HG03354 (cell line): Measurements from ENCODE around the gene TERT.
"Not testable (repeated sequence)": the region's sequence is repeated elsewhere in the genome, so short reads cannot be mapped to it uniquely, and the experiment has no call there.

ENCODE experiments used
- ATAC-seq: cut with Tn5 transposase; IDR thresholded peaks from one replicate; pipeline ENCODE4 v1.9.1; 2021; ENCODE audit warnings: mild to moderate bottlenecking; ENCODE audit not compliant: unreplicated experiment, poor library complexity, severe bottlenecking

TERT gene

DNA sequence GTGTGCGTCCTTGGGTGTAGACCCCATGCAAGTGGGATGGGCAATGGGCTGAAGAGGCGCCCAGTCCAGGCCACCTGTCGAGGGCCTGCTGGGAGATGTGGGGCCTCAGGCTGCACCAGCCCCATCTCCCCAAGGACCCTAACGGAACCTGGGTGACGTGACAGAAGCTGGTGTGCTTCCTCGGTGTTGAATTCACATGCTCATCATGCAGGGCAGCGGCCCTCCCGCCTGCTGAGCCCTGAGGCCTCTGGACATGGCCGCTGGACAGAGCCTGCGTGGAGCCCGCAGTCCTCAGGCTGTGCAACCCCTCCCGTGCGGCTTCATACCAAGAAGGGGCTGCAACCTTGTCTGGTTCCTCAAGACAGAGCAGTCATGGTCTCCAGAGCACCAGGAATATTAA lies 26.8 kb downstream of the TERT start:
- no peak for ATAC-seq

DNA sequence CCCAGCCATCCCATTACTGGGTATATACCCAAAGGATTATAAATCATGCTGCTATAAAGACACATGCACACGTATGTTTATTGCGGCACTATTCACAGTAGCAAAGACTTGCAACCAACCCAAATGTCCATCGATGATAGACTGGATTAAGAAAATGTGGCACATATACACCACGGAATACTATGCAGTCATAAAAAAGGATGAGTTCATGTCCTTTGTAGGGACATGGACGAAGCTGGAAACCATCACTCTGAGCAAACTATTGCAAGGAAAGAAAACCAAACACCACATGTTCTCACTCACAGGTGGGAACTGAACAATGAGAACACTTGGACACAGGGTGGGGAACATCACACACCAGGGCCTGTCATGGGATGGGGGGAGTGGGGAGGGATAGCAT lies 27.4 kb downstream of the TERT start:
- not testable (repeated sequence) for ATAC-seq

DNA sequence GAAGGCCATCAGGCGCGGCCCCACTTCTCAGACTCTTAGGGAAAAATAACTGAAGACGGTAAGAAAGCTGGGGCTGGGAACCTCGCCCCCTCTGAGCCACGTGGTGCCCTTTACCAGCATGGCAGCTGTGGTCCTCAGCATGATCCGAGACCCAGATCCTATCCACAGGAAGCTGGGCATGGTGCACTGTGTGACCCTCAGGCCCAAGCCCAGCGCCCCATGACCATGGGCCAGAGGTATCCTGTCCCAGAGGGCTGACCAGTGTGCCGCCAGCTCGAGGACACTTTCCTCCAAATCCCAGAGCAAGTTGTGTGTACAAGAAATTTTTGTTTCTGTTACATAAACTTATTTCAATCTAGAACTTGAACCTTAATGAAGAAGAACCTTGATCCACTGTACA lies 28.1 kb downstream of the TERT start:
- no peak for ATAC-seq

DNA sequence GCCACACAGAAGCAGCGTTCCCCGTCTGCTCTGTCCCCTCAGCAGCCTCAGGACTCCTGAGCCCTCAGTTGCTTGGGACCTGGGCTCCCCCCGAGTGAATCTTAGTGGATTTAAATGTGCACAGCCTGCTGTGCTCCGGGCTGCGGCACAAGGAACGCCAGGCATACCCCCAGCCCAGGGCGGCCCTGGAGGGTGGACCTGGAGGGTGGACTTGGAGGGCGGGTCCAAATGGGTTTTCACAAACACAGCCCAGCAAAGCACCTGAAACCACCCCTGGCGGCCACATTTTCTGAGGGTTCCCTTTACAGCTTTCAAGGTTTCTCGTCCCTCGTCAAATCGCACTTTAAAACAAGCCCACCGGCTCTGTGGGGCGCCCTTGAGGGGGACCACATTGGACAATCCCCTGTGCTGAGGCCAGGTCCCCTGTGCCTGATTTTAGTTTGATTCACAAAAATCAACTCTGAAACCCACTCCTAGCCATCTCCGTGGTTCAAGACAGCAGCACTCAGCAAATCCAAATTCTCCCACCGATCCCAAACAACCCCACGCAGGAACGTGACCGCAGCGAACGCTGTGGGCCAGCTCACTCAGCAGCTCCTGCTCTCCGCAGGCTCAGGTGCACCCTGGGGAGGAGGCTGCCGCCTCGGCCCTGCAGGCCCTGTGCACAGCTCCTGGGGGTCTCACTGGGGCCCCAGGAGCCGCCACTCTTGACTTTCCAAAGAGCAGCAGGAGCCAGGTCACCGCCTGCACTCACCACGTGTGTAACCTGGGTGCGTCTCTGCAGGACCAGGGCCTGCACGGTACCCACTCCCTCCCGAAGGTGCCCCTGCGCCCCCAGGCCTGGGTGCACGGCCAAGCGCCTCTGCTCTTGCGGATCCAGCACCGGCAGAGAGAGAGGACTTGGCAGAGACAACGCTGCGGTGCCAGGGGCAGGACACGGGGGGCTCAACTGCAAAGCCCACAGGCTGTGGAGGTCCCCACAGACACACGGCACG lies 29.1 kb downstream of the TERT start:
- no peak for ATAC-seq

DNA sequence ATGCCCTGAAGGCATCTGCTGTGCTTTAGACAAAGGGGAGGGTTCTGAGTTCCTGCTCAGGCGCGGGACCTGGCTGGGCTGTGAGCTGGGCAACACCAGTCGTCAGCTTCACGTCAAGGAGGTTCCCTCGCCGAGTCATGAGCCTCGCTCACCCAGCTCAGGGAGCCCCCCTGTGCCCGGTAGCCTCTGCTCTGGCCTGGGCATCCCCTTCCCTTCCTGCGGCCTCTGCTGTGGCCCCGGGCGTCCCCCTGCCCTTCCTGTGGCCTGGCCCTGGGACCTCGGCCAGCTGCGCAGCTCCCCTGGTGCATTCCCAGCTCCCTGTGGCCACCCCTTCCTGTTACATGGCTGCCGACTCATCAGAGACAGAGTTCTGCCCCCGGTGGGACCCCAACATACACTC lies 29.8 kb downstream of the TERT start:
- ATAC-seq = no peak

DNA sequence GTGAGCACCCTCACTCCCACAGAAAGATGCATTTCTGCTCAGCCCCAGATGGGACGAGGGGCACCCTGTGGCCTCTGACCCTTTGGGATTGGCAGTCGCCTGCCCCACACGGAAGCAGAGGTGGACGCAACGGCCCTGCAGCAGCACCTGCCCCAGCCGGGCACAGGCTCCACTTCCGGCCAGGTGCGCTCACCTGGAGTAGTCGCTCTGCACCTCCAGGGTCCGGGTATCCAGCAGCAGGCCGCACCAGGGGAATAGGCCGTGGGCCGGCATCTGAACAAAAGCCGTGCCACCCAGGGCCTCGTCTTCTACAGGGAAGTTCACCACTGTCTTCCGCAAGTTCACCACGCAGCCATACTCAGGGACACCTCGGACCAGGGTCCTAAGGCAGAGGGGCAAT lies 30.7 kb downstream of the TERT start:
- ATAC-seq = no peak

DNA sequence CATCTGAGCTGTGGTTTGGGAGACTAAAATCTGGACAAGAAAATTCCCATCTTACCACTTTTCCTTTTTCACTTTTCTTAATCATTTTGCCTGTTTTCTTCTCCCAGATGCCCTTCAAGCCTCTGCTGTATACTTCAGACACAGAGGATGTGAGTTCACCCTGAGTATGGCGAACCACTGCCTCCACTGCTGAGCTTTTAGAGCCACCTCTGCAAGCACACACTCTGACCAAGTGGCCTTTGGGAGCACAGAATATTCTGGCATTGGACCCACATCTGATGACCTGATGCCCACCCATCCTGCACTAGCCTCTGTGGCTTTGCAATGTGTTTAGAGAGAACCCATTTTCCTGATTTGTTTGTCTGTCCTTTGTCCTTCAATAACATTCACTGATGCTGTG lies 32.5 kb downstream of the TERT start:
- no peak for ATAC-seq

DNA sequence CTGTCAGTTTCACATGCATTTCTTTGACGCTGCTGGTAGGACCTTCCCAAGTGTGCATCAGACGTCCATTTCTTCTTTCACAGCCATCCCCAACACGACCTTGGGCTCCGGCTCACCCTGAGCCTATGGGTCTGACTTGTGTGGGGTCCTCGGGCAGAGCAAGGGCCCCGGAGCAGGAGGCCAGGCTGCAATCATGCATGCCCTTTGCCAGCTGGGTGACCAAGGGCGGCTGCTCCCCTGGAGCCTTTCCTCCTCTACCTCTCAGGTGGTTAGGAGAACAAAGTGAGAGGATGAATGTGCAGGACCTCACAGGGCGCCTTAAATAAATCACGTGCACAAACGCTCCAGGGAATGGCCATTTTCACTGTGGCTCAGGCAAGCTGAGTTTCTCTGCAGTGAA lies 33.2 kb downstream of the TERT start:
- ATAC-seq = no peak

DNA sequence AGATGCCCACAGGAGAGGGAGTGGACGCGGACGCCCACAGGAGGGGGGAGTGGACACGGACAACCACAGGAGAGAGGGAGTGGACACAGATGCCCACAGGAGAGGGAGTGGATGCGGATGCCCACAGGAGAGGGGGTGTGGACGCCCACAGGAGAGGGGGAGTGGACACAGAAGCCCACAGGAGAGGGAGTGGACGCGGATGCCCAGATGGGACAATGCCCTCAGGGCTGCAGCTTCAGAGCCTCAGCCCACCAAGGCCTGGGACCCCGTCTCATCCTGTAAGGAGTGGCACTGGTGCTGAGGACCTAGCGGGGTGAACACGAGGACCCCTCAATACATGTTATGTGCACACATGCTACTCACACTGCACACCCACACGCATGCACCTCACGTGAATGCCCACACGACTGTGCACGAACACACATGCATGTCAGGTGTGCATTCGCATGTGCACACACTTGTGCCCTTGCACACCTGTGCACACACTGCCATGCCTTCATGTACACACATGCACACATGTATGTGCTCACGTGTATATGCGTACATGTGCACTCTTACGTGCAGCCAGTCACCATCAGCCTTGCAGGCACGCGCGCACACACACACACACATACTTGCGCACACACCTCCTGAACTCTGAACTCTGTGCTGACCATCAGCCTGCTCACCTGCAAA lies 34.9 kb downstream of the TERT start:
- ATAC-seq = no peak

DNA sequence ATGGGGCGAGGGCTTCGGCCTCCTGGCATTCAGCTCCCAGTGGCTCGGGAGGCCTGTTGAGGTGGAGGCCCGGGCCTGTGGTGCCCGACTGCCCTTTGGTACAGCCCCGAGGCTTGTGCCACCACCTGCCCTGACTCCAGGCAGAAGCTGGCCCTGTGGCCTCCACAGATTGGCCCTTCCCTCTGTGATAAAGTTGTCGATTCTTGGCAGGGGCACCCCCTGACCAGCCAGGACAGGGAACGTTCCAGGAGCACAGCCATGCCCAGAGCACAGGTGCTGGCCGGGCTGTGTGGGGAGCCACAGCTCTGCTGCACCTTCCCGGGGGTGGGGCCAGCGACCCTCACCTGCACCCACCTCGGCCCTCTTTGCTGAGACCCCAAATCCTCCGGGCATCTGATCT lies 37.0 kb downstream of the TERT start:
- no peak for ATAC-seq

DNA sequence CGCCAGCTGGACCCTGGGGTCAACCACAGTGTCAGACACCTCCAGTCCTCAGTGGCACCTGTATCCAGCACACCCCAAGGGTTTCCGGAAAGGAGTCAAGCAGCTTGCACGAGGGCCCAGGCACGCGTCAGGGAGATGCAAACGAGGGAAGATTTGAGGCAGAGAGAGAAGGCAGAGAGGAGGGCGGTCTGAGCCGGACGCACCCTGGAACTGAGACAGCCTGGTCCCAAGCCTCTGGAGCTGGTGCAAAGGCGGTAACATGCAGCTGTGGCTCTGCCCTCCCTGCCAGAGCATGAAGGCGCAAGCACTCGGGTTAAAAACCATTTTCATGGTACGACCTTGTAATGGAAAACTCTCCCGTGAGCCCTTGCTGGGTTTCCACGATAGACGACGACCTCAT lies 37.5 kb downstream of the TERT start:
- ATAC-seq = no peak

DNA sequence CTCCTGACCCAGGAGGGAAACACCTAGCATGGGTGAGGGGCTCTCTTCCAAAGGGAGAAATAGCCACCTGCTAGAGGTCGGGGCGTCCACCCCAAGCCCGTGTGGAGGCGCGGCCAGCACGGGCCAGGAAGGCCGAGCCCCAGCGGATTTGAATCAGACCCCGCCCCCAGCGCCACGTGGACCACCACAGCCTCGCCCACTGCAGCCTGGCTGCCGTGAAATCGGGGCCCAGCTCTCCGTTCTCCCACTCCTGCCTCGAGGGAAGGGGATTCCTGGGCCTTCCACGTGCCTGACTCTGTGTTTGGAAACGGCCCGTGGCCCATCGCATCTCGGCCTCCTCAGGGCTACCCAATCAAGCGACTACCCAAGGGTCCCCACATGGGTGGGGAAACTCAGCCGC lies 38.1 kb downstream of the TERT start:
- ATAC-seq = no peak

DNA sequence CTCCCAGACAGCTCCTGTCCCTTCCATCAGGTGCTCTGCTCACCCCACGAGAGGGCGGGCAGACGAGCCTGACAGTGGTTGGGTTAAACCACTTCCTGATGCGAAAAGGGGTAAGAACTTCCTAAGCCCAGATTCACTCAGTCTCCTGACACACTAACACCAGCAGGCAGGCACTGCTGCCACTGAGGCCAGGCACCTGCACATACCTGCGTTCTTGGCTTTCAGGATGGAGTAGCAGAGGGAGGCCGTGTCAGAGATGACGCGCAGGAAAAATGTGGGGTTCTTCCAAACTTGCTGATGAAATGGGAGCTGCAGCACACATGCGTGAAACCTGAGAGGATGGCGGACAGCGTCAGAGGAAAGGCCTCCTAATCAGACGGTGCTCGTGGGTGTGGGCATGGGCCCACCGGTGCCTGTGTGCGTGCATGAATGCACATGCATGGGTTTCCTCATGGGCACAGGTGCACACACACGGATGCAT lies 39.7 kb downstream of the TERT start:
- no peak for ATAC-seq

DNA sequence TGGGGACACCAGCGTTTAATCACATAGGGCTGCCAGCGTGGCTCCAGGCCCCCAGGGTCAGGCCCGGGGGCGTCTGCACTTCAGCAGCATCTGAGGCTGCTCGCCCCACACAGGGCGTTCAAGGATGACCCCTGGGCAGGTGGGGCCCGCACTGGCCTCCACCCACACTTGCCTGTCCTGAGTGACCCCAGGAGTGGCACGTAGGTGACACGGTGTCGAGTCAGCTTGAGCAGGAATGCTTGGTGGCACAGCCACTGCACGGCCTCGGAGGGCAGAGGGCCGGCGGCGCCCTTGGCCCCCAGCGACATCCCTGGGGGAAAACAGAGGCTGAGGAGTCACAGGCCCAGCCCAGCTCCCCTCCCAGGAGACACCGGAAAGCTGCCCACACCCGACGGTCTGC lies 40.7 kb downstream of the TERT start:
- no peak for ATAC-seq

DNA sequence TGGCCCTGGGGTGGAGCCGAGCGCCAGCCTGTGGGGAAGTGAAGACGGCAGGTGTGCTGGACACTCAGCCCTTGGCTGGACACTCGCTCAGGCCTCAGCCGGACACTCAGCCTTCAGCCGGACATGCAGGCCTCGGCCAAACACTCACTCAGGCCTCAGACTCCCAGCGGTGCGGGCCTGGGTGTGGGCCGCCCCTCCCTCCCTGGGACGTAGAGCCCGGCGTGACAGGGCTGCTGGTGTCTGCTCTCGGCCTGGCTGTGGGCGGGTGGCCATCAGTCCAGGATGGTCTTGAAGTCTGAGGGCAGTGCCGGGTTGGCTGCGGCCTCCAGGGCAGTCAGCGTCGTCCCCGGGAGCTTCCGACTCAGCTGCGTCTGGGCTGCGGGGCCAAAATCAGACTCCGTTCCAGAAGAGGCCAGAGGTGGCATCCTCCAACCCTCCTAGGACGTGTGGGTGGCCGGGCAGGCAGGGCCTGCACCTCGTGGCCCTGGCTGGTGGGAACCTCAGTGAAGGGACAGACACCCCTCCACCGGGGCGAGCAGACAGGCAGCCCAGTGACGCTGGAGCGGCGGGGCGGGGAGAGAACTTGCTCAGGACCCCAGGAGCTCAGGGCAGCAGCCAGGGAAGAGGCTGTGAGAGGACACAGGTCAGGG lies 41.3 kb downstream of the TERT start:
- ATAC-seq = no peak

DNA sequence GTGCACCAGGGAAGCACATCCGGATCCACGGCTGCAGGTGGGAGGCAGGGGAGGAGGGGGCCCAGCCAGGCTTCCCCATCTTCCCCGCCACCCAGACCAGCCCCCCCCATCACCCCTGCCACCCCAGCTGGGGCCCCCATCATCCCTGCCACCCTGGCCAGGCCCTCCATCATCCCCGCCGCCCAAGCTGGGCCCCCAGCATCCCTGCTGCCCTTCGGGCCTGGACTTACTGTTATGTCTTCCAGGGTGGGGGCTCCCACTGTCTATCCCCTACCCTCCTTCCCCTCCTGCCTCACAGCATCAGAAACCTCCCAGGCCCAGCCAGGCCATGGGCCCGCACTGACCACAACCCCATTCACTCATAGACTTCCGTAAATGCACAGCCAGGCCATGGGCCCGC lies 42.2 kb downstream of the TERT start:
- no peak for ATAC-seq

DNA sequence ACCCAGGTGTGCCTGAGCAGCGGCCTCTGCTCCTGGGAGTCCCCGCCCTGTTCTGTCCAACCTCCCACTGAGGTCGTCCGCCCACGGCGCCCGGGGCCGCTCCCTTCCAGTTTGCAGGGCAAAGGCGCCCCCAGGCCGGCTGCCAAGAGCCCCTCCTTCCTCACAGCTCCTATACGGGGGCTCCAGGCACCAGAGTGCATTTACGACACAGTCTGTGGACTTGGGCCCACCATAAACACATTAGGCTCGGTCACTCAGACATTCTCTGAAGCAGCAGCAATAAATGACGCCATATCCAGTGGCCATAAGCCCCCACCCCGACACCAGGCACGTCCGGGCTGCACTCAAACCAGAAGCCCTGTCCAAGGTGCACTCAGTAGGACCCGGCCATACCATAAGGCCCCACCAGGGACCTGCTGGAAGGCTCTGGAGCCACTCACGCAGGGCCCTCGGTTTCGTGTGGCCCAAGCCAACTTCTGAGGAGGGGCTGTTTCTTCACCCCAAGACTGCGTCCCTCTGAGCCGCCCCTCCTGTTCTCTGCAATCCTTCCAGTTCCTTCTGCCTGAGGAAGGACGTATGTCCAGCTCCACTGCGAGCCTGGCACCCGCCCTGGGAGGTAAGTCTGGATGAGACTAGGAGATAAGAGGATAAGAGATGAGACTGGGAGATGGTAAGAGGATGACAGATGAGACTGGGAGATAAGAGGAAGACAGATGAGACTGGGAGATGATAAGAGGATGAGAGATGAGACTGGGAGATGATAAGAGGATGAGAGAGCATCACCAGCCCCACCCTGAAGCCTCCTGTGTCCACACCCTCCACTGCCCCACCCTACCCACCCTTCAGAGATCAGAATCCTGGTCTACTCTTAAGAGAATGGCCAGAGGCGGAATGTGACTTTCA lies 42.9 kb downstream of the TERT start:
- no peak for ATAC-seq

DNA sequence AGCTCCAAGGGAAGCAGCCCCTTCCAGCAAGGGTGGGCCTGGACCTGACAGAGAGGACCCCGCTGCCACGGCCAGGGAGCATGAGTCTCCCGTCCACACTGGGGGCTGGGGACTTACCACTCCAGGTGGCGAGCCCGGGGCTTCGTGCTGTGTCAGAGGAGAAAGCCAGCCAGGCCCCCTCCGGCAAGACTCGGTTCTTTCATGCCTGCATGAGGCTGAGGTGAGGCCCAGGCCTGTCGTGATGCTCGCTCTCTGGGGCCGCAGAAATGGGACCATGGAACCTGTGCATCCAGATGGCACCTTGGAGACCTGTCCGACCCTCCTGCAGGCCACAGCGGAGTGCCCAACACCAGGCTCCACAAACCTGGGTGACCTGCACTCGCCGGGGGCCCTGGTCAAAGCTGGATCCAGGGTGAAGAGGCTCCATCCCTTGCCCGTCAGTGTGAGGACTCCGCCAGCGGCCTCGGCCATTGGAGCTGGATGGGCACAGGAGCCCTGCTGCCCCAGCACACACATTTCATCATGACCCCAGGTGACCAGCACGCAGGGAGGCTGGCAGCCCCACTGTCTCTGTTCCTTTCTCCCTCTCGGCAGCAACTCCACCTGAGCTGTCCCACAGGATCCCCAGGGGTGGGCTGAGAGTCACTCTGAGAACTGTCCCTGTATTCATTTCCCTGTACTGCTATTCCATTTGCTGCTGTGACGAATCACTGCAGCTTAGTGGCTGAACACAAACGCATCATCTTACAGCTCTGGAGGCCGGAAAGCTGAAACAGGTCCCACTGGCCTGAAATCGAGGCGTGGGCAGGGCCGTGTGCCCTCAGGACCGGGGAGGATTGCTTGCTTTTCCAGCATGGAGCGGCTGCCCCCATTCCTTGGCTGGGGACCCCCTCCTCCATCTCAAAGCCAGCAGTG lies 45.2 kb downstream of the TERT start:
- no peak for ATAC-seq

DNA sequence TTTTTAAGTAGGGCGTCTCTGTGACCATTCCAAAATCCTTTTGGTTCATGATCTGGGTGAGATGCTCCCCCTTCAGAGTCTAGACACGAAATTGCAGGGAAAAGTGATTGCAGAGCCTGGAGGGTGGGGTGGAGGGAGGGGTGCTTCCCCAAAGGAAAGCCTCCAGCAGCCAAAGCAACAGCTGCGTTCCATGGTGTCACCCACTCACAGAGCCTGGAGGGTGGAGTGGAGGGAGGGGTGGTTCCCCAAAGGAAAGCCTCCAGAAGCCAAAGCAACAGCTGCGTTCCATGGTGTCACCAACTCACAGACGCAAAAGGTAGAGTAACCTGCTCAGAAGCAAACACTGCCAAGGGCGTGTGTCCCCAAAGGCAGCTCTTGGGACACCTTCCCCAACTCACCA lies 47.1 kb downstream of the TERT start:
- ATAC-seq = no peak
